DLD1 (cell line): ENCODE results near the gene MYZAP.

ENCODE experiments used
- in situ Hi-C: cut with HindIII; loops from 2 replicates; pipeline ENCODE4 v1.10.0; 2017; ENCODE audit warnings: low sequenced_read_pairs

Gene MYZAP

GRCh38 chr15:57618325-57618724, 26.6 kb downstream of the MYZAP start:
- in situ Hi-C loops, result no loop called here

DNA sequence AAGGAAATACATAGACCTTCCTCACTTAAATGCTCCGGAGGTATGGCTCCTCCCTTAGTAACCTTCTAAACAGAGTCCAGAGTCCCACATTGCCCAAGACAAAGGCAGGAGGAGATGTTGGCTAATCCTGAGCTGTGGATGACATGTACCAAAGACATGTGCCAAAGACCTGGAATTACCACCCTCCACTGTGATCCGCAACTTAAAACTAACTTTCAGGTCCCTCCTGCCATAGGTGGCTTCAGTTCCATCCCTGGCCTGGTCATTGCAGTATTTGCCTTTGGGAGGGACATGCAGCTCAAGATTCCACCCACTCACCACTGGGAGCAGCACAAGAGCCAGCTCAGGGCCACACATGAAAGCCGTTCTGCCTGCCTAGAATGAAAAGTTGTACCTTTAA, 28.0 kb downstream of the MYZAP start:
- in situ Hi-C loops, result no loop called here

DNA sequence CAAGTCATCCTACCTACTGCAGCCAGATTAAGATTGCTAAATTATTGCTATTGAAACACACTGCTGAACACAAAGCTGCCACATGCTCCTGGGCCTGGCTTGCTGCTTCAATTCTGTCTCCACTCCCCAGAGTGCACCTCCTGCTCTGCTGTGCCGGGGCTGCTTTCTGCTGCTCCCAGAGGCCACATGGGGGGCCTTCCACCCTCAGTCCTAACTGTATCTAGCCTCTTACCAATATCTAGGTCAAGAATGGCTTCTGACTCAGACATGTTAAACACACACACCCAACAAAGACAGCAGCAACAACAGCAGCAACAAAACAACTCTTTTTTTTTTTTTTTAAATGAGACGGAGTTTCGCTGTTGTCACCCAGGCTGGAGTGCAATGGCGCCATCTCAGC, 33.0 kb downstream of the MYZAP start:
- in situ Hi-C loops, result no loop called here

- in situ Hi-C loops, result no loop called here
Observed at GRCh38 chr15:57625703-57626448, 34.2 kb downstream of the MYZAP start.

- in situ Hi-C loops, result no loop called here
Observed at GRCh38 chr15:57626713-57627440, 35.2 kb downstream of the MYZAP start.

DNA sequence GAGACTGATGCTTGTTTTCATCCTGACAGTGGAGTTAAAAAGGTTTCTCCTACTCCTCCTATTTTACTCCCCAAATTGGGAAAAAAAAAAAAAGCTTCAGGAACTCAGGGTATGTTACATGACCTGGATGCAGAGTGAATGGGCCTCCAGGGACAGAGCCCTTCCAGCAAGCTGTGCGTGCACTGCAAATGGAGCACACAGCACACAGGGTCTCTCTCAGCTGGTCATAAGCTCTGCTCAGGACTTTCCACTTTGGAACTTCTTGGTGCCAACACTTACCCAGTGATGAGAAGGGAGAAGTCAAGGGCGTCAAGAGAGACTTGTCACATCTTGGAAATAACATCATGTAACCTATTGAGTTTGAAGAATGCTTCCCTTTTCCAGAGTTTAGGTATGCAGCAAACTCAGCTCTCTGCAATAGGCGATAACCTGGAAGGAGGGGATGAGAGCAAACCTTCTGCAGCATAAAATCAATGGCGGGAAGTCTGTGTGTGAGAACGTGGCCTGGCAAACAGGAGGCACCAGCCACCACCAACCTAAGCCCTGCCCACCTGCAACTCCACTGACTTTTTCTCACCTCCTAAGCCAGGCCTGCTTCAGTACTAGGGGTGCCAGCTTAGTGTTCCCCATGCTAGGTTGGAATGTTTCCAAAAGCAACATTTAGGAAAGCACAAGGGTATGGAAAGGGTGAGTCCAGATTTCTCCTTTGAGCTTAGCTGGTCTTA, 39.8 kb downstream of the MYZAP start:
- in situ Hi-C loops, result no loop called here

DNA sequence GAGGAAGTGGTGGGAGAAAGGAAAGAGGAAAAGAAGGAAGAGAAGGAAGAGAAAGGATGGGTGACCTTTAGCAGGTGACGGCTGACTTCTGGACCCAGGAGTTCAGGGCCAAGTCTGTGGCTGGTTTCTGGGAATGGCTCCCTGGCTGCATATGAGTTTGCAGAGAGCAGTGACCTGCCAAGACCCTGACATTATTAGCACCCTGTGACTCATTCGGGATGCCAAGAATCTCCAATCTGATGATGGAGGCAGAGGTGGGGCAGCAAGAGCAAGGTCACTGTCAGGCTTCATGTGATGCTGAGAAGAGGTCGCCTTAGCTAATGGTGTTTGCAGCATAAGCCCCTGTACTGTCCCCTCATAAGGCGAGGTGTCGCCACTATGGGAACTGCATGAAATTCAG, 42.6 kb downstream of the MYZAP start:
- in situ Hi-C loops, result no loop called here

DNA sequence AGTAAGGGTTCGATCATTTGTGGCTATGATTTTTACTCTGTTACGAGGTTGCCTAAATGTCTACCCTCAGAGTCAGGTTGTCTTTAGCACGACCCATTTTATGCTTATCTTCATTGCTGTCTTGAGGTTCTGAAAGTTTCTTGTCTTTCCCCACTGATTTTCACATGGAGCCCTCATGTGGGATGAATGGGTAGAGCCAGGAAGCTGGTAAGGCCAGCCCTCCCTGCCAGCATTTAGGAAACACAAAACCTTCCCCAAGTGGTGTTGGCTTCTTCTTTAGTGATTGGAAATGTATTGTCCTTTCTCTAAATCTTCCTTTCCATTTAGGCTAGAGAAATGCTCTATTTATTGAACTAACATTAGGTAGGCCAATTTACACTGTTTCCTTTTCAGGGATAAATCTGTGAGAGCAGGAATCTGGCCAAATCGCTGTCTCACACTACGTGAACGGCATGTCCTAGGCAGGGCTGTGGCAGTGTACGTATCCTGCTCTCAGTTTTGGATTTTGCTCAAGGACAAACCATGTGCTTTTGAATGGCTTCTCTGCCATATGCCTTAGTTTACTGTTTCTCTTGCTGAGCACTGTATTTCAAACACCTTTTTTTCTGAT, 43.7 kb downstream of the MYZAP start:
- in situ Hi-C loops, result no loop called here

GRCh38 chr15:57637846-57638245, 46.1 kb downstream of the MYZAP start:
- in situ Hi-C loops, result no loop called here

DNA sequence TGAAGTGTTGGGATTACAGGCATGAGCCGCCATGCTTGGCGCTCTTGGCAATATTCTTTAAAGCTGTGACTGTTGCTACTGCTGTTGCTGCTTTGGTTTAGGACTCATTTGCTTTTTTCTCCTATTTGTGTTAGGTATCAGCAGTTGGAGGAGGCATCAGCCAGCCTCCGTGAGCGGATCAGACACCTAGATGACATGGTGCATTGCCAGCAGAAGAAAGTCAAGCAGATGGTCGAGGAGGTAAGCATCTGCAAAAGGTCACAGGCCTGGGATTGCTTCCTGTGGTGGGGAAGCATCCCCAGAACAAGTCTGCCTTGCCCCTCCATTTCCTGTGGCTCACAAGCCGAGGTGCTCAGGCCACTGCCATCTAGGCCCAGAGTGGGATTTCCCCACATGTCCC, 47.6 kb downstream of the MYZAP start:
- in situ Hi-C loops, result no loop called here

DNA sequence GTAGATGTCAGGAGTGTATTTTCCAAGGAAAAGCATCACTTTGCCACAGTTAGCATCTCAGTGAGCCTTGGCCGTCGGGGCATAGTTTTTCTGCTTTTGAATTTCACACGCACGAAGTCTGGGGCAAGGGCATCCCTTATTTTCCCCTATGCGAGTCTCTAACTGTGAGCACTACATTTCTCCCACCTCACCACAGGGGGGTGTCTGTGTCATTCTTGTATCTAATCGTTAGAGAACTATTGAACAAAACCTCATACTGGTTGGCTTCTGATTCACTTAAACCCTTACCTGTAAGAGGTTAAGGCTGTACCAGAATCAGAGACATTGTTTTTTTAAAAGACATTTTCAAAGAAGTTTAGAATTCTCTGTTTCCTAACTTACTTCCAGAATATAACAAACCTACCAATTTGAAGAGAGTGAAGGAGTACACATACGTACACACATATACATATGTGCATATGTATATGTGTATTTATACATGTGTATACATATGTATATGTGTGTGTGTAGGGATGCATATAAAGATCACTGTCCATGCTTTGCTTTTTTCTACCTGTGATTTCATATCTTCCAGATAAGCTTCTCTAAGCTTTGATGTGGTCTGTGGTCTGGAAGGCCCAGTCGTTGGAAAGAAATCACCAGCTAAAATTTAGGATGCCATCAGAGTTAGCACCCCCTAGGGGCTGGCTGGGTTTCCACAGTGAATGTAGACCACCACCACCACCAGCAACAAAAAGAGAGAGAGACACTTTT, 49.4 kb downstream of the MYZAP start:
- in situ Hi-C loops, result no loop called here

DNA sequence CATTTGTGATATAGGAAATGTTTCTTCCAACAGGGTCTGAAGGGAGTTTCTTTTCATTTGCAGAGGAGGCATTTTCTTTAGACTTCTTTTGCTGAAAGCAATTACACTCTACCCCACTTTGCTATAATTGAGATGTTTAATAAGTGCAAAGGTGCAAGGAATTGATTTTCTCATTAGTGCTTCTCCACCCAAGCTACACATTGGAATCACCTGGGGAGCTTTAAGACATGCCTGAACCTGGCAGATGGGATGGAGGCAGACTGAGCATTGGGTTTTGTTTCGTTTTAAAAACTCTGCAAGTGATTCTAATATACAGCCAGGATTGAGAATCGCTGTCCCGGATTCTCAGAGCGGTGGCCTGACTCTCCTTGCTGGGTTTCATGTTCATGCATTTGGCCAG, 52.1 kb downstream of the MYZAP start:
- in situ Hi-C loops, result no loop called here

DNA sequence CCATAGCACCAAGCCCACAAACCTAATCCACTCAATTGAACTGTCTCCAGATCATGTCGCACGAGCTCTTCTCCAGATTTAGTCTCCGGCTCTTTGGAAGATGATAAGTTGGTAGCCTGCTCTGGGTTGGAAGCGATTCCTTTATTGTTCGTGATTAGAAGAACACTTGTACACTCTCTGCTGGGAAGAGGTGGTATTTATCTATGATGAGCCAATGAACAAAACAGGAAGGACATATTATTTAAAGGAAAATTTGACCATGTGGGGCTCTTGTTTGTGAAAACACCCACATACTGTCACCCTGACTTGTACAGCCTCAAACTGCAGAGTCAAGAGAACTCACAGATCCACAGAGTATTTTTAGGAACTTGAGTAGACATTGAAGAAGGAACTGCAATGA, 54.4 kb downstream of the MYZAP start:
- in situ Hi-C loops, result no loop called here

GRCh38 chr15:57647071-57647790, 55.5 kb downstream of the MYZAP start:
- in situ Hi-C loops, result no loop called here

GRCh38 chr15:57647791-57648130, 56.1 kb downstream of the MYZAP start:
- in situ Hi-C loops, result no loop called here

- in situ Hi-C loops, result no loop called here
Observed at GRCh38 chr15:57649138-57649537, 57.4 kb downstream of the MYZAP start.

DNA sequence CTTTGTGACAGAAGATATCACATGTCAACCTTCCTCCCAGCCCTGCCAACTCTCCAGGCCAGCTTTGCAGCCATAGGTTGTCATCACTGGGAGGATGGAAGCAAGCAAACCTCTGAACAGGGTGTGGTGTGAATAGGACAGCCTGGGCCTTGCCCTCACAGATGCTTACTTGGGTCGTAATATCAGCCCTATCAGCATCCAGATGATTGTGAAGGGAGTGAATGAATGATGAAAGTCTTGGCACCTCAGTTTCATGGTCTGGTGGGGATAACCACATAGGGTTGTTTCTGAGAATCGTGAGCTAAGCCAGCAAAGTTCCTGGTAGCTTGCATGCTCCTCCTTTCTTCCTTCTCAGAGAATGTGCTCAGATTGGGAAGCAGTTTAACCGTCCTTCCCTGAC, 59.7 kb downstream of the MYZAP start:
- in situ Hi-C loops, result no loop called here

DNA sequence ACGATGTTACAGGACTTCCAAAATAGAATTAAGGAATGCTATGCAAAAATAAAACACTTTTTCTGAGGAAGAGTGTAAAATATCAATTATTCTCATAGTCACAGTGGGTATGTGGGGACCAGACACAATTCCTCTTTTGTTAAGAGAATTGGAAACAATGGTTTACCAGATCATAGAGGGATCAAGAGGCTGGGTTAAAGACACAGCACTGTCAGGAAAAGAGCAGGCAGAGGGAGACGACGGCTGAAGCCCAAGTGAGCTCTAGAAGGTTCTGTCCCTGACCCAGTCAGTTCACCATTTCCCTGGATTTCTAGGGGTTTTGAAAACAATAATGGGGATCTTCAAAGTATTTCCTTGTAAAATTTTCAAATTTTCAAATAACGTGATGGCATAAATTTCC, 60.8 kb downstream of the MYZAP start:
- in situ Hi-C loops, result no loop called here

DNA sequence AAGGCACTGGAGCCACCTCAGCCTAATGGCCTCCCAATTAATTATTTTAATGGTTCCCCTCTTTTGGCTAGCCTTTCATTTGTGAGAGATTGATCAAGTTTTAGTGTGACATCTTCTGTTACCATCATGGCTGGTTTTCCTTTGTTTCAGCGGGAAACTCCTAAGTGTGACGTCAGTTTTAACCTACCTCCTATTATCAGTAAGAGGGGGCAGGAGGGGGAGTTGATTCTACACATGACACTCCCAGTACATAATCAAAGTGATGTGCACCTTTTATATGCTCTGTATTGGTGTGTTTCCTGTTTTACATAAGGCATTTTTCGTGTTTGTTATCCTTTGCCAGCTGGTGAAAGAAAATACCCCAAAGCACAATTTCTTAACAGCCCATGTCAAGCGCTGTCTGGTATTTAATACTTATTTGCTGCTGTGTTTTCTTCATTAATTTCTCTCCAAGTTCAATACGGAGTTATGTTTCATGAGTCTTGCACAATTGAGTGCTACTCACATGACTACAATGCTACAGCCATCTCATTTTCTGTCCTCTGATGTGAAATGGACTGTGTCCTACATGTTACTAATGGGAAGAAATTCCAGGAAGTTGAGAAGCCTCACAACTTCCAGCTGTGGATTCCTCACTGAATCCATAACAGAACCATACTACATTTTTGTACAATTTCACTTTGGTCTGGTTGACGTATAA, 62.6 kb downstream of the MYZAP start:
- in situ Hi-C loops, result no loop called here

- in situ Hi-C loops, result no loop called here
Observed at GRCh38 chr15:57655053-57655452, 63.3 kb downstream of the MYZAP start.
